Measurements from ENCODE around the gene IFI16.

DNA sequence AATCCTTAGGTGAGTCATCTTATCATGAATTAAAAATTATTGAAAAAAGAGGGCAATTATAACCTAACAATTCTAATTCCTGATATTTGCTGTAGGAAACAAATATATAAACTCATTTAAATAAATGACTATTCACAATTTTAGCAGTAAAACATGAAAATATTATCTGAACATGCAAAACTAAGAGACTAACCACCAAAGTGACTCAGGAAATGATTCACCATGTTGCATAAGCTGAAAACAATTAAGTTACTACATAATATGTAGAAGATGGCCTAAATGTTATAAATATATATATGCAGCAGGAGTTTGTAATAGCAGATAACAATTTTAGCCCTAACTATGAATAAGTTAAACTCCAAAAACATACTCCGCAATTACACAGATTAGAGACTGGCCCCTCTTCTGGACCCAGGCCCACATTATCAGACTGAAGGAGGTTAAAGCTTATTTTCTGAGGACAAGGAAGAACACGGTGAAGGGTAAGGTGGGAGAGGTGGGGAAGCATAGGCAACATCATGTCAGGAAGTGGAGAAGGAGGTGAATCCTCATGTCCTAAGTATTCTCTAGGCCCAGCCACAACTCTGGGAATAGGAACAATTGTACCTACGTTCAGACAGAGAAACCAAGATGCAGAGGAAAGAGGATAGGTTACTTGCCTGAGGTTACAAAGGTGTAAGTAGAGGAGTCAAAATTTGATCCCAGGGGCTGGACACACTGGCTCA is 82.5 kb downstream of the IFI16 start:
- TF ChIP-seq, protein P1, sequence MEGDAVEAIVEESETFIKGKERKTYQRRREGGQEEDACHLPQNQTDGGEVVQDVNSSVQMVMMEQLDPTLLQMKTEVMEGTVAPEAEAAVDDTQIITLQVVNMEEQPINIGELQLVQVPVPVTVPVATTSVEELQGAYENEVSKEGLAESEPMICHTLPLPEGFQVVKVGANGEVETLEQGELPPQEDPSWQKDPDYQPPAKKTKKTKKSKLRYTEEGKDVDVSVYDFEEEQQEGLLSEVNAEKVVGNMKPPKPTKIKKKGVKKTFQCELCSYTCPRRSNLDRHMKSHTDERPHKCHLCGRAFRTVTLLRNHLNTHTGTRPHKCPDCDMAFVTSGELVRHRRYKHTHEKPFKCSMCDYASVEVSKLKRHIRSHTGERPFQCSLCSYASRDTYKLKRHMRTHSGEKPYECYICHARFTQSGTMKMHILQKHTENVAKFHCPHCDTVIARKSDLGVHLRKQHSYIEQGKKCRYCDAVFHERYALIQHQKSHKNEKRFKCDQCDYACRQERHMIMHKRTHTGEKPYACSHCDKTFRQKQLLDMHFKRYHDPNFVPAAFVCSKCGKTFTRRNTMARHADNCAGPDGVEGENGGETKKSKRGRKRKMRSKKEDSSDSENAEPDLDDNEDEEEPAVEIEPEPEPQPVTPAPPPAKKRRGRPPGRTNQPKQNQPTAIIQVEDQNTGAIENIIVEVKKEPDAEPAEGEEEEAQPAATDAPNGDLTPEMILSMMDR (IDR thresholded peaks at IDR 0.05) = no peak
- TF ChIP-seq EZH2 (IDR thresholded peaks at IDR 0.05) = no peak
- TF ChIP-seq EZH2phosphoT487 (IDR thresholded peaks at IDR 0.05) = no peak

Data from neural progenitor cell (in vitro differentiated cells).